GM23338 (cell line): Measurements from ENCODE around the gene RPL7A. TPM values are rescaled to one million over a fixed set of nuclear protein-coding genes. Genes with fewer than 3 reads are reported as not detected.

Source experiments
- ATAC-seq: fragments of 200-7000 bp; cut with Tn5 transposase; 3 replicates; pipeline ENCODE4 v1.9.1; 2020
- DNase-seq: peaks from one replicate; pipeline ENCODE4 v3.0.0-alpha.2; 2015; ENCODE audit warnings: low spot score
- H2AFZ ChIP-seq: fragments of 200-600 bp; sonication (generic); 2 replicates; pipeline ENCODE4 v1.8.0; 2016; ENCODE audit warnings: antibody characterized with exemption, mild to moderate bottlenecking, moderate library complexity
- H3F3A ChIP-seq: fragments of 200-600 bp; sonication (generic); replicated peaks from 2 replicates; pipeline ENCODE4 v1.8.0; 2017; ENCODE audit warnings: antibody characterized with exemption, mixed run types, low read depth
- H3K27ac ChIP-seq: fragments of 200-600 bp; sonication (generic); 2 replicates; pipeline ENCODE4 v1.6.1; 2016; ENCODE audit warnings: low read depth
- H3K27me3 ChIP-seq: fragments of 200-600 bp; sonication (generic); 2 replicates; pipeline ENCODE4 v1.8.0; 2016; ENCODE audit warnings: mild to moderate bottlenecking, mixed run types, moderate library complexity; ENCODE audit not compliant: insufficient read depth
- H3K36me3 ChIP-seq: fragments of 200-600 bp; sonication (generic); 2 replicates; pipeline ENCODE4 v1.8.0; 2016; ENCODE audit warnings: mild to moderate bottlenecking; ENCODE audit not compliant: insufficient read depth
- H3K4me1 ChIP-seq: fragments of 200-600 bp; sonication (generic); 2 replicates; pipeline ENCODE4 v1.8.0; 2016; ENCODE audit warnings: mild to moderate bottlenecking, moderate library complexity; ENCODE audit not compliant: insufficient read depth
- H3K4me2 ChIP-seq: fragments of 200-600 bp; sonication (generic); 2 replicates; pipeline ENCODE4 v1.7.1; 2017; ENCODE audit warnings: mixed run types
- H3K4me3 ChIP-seq: fragments of 200-600 bp; sonication (generic); 2 replicates; pipeline ENCODE4 v1.6.1; 2016; ENCODE audit warnings: mixed run types
- H3K79me2 ChIP-seq: fragments of 200-600 bp; sonication (generic); replicated peaks from 2 replicates; pipeline ENCODE4 v1.8.0; 2017; ENCODE audit warnings: mild to moderate bottlenecking; ENCODE audit not compliant: insufficient read depth
- H3K9me2 ChIP-seq: fragments of 200-600 bp; sonication (generic); 2 replicates; pipeline ENCODE4 v1.8.0; 2017; ENCODE audit not compliant: insufficient read depth
- H4K20me1 ChIP-seq: fragments of 200-600 bp; sonication (generic); replicated peaks from 2 replicates; pipeline ENCODE4 v1.8.0; 2017; ENCODE audit warnings: mild to moderate bottlenecking; ENCODE audit not compliant: insufficient read depth
- H3K27ac Mint-ChIP-seq: 2 replicates; pipeline ENCODE4 v1.8.0; 2020; ENCODE audit warnings: inconsistent platforms, mild to moderate bottlenecking, moderate library complexity, mixed read lengths
- H3K27me3 Mint-ChIP-seq: 3 replicates; pipeline ENCODE4 v1.8.0; 2022; ENCODE audit warnings: low read depth, mild to moderate bottlenecking, moderate library complexity, mixed read lengths, inconsistent platforms; ENCODE audit not compliant: insufficient read depth, poor library complexity
- H3K36me3 Mint-ChIP-seq: 3 replicates; pipeline ENCODE4 v1.8.0; 2021; ENCODE audit warnings: low read depth, mild to moderate bottlenecking, inconsistent platforms, moderate library complexity, mixed read lengths
- H3K4me1 Mint-ChIP-seq: 3 replicates; pipeline ENCODE4 v1.8.0; 2020; ENCODE audit warnings: mild to moderate bottlenecking, inconsistent platforms, mixed read lengths
- H3K4me3 Mint-ChIP-seq: 3 replicates; pipeline ENCODE4 v1.8.0; 2021; ENCODE audit warnings: moderate library complexity, mild to moderate bottlenecking, inconsistent platforms, mixed read lengths
- H3K9me3 Mint-ChIP-seq: 3 replicates; pipeline ENCODE4 v1.8.0; 2020; ENCODE audit warnings: moderate library complexity, mild to moderate bottlenecking, inconsistent platforms, mixed read lengths
- CREB1 ChIP-seq: fragments of 250-450 bp; sonication (Bioruptor Pico); IDR thresholded peaks from 2 replicates; pipeline ENCODE4 v1.5.0; 2020; ENCODE audit warnings: low read depth, mild to moderate bottlenecking, moderate library complexity
- ETS1 ChIP-seq: IDR thresholded peaks from 2 replicates; pipeline ENCODE4 v1.6.1; 2016; ENCODE audit warnings: antibody characterized with exemption
- EZH2 ChIP-seq: fragments of 200-600 bp; sonication (generic); IDR thresholded peaks from one replicate; pipeline ENCODE4 v1.8.0; 2017; ENCODE audit warnings: antibody characterized with exemption, mild to moderate bottlenecking, low read depth; ENCODE audit not compliant: unreplicated experiment
- EZH2phosphoT487 ChIP-seq: fragments of 200-600 bp; sonication (generic); IDR thresholded peaks from one replicate; pipeline ENCODE4 v1.8.1; 2018; ENCODE audit warnings: antibody characterized with exemption; ENCODE audit not compliant: unreplicated experiment
- JUNB ChIP-seq: IDR thresholded peaks from one replicate; pipeline ENCODE4 v1.6.1; 2016; ENCODE audit warnings: antibody characterized with exemption; ENCODE audit not compliant: unreplicated experiment
- POLR2AphosphoS5 ChIP-seq: IDR thresholded peaks from 2 replicates; pipeline ENCODE4 v1.6.1; 2016; ENCODE audit warnings: antibody characterized with exemption, low read depth
- REST ChIP-seq: IDR thresholded peaks from one replicate; pipeline ENCODE4 v1.6.1; 2018; ENCODE audit warnings: antibody characterized with exemption; ENCODE audit not compliant: unreplicated experiment
- STAT1 ChIP-seq: IDR thresholded peaks from one replicate; pipeline ENCODE4 v1.6.1; 2016; ENCODE audit warnings: antibody characterized with exemption; ENCODE audit not compliant: unreplicated experiment
- ZNF114 ChIP-seq: fragments of 250-450 bp; sonication (Bioruptor Pico); IDR thresholded peaks from 2 replicates; pipeline ENCODE4 v1.5.0; 2020; ENCODE audit warnings: mild to moderate bottlenecking, moderate library complexity
- ZNF331 ChIP-seq: fragments of 250-450 bp; sonication (Bioruptor Pico); IDR thresholded peaks from 2 replicates; pipeline ENCODE4 v1.5.0; 2020; ENCODE audit warnings: low read depth, mild to moderate bottlenecking, moderate library complexity
- polyA plus RNA-seq: library from polyadenylated mRNA; unstranded; fragments of >200 nt; fragmentation: Nextera tagmentation; extraction: Ambion mirVana; gene quantifications from 2 replicates; pipeline ENCODE4 v1.2.1, GENCODE V29; 2016
- total RNA-seq: library from RNA; depleted of rRNA; stranded (reverse); fragments of >200 nt; shearing (Covaris generic); gene quantifications from 2 replicates; pipeline ENCODE4 v1.2.3, GENCODE V29; 2014
- TF ChIP-seq, protein P1 (sequence below), 2 experiments: fragments of 200-600 bp in 1 of 2; sonication (generic) in 1 of 2; conservative IDR thresholded peaks; 2 replicates each; pipeline versions ENCODE4 v1.5.1 to v1.6.1; 2016 to 2017; ENCODE audit warnings: antibody characterized with exemption in 2 of 2, low read depth in 2 of 2, mild to moderate bottlenecking in 2 of 2, moderate library complexity in 1 of 2

The RPL7A gene
- total and polyA plus RNA-seq, 2 experiments from 2014 or later, result 1,644 to 2,020 TPM

DNA sequence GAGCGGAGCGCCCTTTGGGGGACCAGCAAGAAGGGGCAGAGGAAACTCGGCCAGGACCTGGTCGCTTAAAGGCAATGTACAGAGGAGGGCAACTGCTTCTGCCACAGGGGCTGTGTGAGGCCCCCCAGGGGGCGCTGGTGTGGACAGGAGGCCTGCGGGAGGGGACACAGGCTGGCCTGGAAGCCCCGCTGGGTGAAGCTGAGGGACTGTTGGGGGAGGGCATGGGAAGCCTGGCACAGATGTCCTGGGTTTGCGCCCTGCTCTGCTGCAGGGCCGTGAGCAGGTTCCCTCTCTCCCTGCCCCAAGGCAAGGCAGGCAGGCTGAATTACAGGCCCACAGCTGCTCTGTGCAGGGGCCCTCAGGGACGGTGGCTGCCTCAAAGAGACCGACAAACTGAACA, 5.4 kb upstream of the RPL7A start (continued):
- TF ChIP-seq EZH2, result no peak
- no peak for TF ChIP-seq REST

GRCh38 chr9:133344071-133344470, 3.9 kb upstream of the RPL7A start:
- DNase-seq (no peak), ATAC-seq (no peak)
- peaks cover 28% of the 10 kb centered on the region for H4K20me1 ChIP-seq
- H3K4me3 ChIP-seq, result no peak overlapping the region
- no peak overlapping the region for H3K27ac ChIP-seq
- H3K36me3 Mint-ChIP-seq, result peaks cover 87% of the 10 kb centered on the region
- no peak overlapping the region for H3K4me2 ChIP-seq
- H3K27ac Mint-ChIP-seq, result no peak overlapping the region
- H3K4me1 Mint-ChIP-seq, result peaks cover 16% of the 10 kb centered on the region
- H3K27me3 ChIP-seq, result no peaks in the 10 kb centered on the region
- no peaks in the 10 kb centered on the region; the same call in 2 of the 3 replicates for H3K9me3 Mint-ChIP-seq
- peaks cover 5% of the 10 kb centered on the region for H3K4me1 ChIP-seq
- TF ChIP-seq ZNF331 (no peak), ETS1 (no peak), POLR2AphosphoS5 (no peak), EZH2phosphoT487 (no peak), ZNF114 (CRISPR knock-in tag) (no peak), STAT1 (no peak), JUNB (no peak), CREB1 (CRISPR knock-in tag) (no peak)
- TF ChIP-seq, protein P1, sequence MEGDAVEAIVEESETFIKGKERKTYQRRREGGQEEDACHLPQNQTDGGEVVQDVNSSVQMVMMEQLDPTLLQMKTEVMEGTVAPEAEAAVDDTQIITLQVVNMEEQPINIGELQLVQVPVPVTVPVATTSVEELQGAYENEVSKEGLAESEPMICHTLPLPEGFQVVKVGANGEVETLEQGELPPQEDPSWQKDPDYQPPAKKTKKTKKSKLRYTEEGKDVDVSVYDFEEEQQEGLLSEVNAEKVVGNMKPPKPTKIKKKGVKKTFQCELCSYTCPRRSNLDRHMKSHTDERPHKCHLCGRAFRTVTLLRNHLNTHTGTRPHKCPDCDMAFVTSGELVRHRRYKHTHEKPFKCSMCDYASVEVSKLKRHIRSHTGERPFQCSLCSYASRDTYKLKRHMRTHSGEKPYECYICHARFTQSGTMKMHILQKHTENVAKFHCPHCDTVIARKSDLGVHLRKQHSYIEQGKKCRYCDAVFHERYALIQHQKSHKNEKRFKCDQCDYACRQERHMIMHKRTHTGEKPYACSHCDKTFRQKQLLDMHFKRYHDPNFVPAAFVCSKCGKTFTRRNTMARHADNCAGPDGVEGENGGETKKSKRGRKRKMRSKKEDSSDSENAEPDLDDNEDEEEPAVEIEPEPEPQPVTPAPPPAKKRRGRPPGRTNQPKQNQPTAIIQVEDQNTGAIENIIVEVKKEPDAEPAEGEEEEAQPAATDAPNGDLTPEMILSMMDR (conservative IDR thresholded peaks at IDR 0.05; ENCODE audit: low read depth in 2 of 2), result no peak
- no peaks in the 10 kb centered on the region for H3K9me2 ChIP-seq
- peaks cover 17% of the 10 kb centered on the region for H3K27me3 Mint-ChIP-seq
- H3F3A ChIP-seq, result peaks cover 30% of the 10 kb centered on the region
- peaks cover 35% of the 10 kb centered on the region for H3K79me2 ChIP-seq
- peaks cover 26% of the 10 kb centered on the region for H3K36me3 ChIP-seq
- no peak overlapping the region for H2AFZ ChIP-seq
- H3K4me3 Mint-ChIP-seq, result no peak overlapping the region
